Sigmoid colon (tissue), 7 donors: Measurements from ENCODE around the gene IL33. TPM values are rescaled to one million over a fixed set of nuclear protein-coding genes. Genes with fewer than 3 reads are reported as not detected.

ENCODE experiments used
- DNase-seq: peaks from one replicate; pipeline ENCODE4 v3.0.0-alpha.2; 2019
- H3K27ac ChIP-seq, 4 donors: fragments of 200-600 bp; sonication (generic); one replicate each; pipeline ENCODE4 v1.5.1; 2016 to 2019; ENCODE audit warnings: mild to moderate bottlenecking in 1 of 4
- H3K27me3 ChIP-seq, 3 donors: fragments of 200-600 bp; sonication (generic); one replicate each; pipeline ENCODE4 v1.5.1; 2019; ENCODE audit warnings: mild to moderate bottlenecking in 1 of 3
- H3K36me3 ChIP-seq, 4 donors: fragments of 200-600 bp; sonication (generic); one replicate each; pipeline ENCODE4 v1.5.1; 2016 to 2019
- H3K4me1 ChIP-seq, 4 donors: fragments of 200-600 bp; sonication (generic); one replicate each; pipeline ENCODE4 v1.5.1; 2017 to 2019
- H3K4me3 ChIP-seq, 4 donors: fragments of 200-600 bp; sonication (generic); one replicate each; pipeline ENCODE4 v1.5.1; 2017 to 2019; ENCODE audit warnings: mild to moderate bottlenecking in 2 of 4, moderate library complexity in 1 of 4
- H3K9me3 ChIP-seq, 4 donors: fragments of 200-600 bp in 3 of 4; sonication (generic) in 3 of 4; one replicate each; pipeline versions ENCODE4 v1.5.1 to v1.6.1; 2013 to 2019
- EP300 ChIP-seq, 4 donors: sonication (generic); formaldehyde crosslinking; IDR thresholded peaks; one replicate each; pipeline ENCODE4 v1.6.1; 2017; ENCODE audit warnings: antibody characterized with exemption in 4 of 4
- POLR2A ChIP-seq, 2 donors: fragments of 450-650 bp; IDR thresholded peaks; one replicate each; pipeline ENCODE4 v1.6.1; 2016; ENCODE audit warnings: antibody characterized with exemption in 2 of 2, mild to moderate bottlenecking in 2 of 2, moderate library complexity in 2 of 2
- POLR2AphosphoS5 ChIP-seq, 4 donors: sonication (generic); formaldehyde crosslinking; IDR thresholded peaks; one replicate each; pipeline ENCODE4 v1.6.1; 2017; ENCODE audit warnings: antibody characterized with exemption in 4 of 4
- WGBS, 2 donors: extraction: QIAGEN DNeasy Blood & Tissue Kit; methylation state at CpG; one replicate each; pipeline ENCODE4 v1.1.7; 2013; 5-methylcytosine and 5-hydroxymethylcytosine counted together
- intact Hi-C: fragments of 100-400 bp; cut with DNase I; formaldehyde crosslinking; loops from one replicate; pipeline ENCODE4 v1.15.1; 2023
- polyA plus RNA-seq, 3 donors: library from polyadenylated mRNA; stranded (reverse); fragments of 200-250 nt; gene quantifications; one replicate each; pipeline ENCODE4 v1.2.3, GENCODE V29; 2013
- total RNA-seq, 4 donors: library from RNA; depleted of rRNA; stranded (reverse); fragments of >200 nt; gene quantifications; one replicate each; pipeline ENCODE4 v1.1.0, GENCODE V29; 2016
- TF ChIP-seq, protein P1 (sequence below), 4 experiments: fragments of 450-650 bp in 3 of 4; fragments of 200-600 bp in 1 of 4; IDR thresholded peaks; one replicate each; pipeline ENCODE4 v1.5.1; 2016 to 2019; ENCODE audit warnings: antibody characterized with exemption in 4 of 4, mild to moderate bottlenecking in 3 of 4, moderate library complexity in 2 of 4
- donor health status: healthy with polysubstance abuse.
- donor health status: Bipolar disorder and iron deficiency.
- donor health status: healthy.

IL33 gene
- total and polyA plus RNA-seq, 7 donors: 1.6 to 73.2 (median 33.5) TPM

DNA sequence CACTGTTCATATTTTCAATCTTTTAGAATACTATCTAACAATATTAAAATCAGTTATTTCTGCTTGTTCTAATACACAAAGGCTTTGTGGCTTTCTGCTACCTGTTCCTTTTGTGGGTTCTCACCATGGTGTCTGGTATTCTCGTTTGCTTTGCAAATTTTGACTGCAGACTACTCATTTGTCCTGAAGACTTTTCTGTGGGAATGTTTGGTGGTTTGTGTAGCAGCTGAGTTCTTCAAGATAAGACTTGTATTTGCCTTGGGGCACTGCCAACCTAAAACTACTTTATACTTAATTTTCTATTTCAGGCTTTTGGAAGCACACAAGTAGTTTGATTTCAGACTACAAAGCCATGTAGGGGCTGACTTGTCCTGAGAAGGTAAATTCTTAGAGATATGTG is 11.1 kb downstream of the IL33 start:
- H3K4me1 ChIP-seq: peaks cover 0 to 67% (median 52%) of the 10 kb centered on the region in 4 donors
- H3K27me3 ChIP-seq: no peaks in the 10 kb centered on the region
- TF ChIP-seq EP300 (IDR thresholded peaks at IDR 0.05) (no peak), POLR2AphosphoS5 (IDR thresholded peaks at IDR 0.05) (no peak), POLR2A (IDR thresholded peaks at IDR 0.05) (no peak)
- TF ChIP-seq, protein P1, sequence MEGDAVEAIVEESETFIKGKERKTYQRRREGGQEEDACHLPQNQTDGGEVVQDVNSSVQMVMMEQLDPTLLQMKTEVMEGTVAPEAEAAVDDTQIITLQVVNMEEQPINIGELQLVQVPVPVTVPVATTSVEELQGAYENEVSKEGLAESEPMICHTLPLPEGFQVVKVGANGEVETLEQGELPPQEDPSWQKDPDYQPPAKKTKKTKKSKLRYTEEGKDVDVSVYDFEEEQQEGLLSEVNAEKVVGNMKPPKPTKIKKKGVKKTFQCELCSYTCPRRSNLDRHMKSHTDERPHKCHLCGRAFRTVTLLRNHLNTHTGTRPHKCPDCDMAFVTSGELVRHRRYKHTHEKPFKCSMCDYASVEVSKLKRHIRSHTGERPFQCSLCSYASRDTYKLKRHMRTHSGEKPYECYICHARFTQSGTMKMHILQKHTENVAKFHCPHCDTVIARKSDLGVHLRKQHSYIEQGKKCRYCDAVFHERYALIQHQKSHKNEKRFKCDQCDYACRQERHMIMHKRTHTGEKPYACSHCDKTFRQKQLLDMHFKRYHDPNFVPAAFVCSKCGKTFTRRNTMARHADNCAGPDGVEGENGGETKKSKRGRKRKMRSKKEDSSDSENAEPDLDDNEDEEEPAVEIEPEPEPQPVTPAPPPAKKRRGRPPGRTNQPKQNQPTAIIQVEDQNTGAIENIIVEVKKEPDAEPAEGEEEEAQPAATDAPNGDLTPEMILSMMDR (IDR thresholded peaks at IDR 0.05): no peak
- no peaks in the 10 kb centered on the region for H3K36me3 ChIP-seq
- DNase-seq: no peak
- H3K4me3 ChIP-seq: no peak overlapping the region
- H3K9me3 ChIP-seq: no peaks in the 10 kb centered on the region
- intact Hi-C loops: loop anchor here (10.0 kb wide), 1 partner anchor 458 kb away; no protein-coding TSS in a partner anchor
- peak overlapping the region in 2 of 4 donors; percentile 15 to 18 for H3K27ac ChIP-seq
- WGBS, 2 donors: 6 to 7% methylated on average over 1 of the region's 1 CpG

DNA sequence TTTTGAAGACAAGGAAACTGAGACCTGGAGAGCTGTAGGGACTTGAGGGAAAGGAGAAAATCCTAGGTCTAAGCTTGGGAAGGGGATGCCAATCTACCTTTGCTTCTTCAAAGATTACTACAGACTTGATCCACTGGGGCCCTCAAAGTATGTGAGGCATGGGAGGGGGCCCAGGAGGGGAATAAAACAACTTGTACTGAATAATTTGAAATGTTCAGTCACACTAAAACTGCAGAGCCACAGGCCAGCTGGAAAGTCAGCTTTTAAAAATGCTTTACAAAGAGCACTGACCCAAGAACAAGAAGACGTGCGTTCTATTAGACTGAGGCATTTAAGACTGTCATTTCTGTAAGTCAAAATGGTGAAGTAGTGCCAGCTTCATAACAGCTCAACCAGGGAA is 13.6 kb downstream of the IL33 start:
- peaks cover 0 to 61% (median 45%) of the 10 kb centered on the region in 4 donors for H3K4me1 ChIP-seq

DNA sequence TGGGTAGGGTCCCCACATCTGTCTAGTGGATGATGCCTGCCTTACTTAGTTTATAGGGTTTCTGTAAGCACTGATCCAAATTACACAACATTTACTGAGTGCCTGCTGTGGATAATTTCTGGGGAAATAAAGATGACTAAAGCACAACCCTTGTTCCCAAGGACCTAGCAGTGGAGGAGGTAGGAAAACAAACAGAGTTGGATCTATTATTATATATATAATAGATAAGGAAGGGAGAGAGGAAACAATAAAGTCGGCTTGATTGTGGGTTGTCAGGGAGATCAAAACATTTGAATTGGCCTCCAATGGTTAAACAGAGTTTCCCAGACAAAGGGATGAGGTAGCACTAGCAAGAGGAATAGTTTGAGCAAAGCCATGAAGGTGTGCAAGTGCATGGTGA is 14.0 kb downstream of the IL33 start:
- WGBS, 2 donors: 8 to 27% methylated on average over 1 of the region's 1 CpG
- Histone ChIP-seq H3K9me3 (no peaks in the 10 kb centered on the region), H3K4me3 (no peak overlapping the region), H3K27ac (peak overlapping the region in 2 of 4 donors; percentile 15 to 34), H3K27me3 (no peaks in the 10 kb centered on the region), H3K36me3 (no peaks in the 10 kb centered on the region), H3K4me1 (peaks cover 0 to 60% (median 43%) of the 10 kb centered on the region in 4 donors)
- DNase-seq: no peak
- intact Hi-C loops: loop anchor here (10.0 kb wide), 1 partner anchor 455 kb away; no protein-coding TSS in a partner anchor
- TF ChIP-seq POLR2AphosphoS5 (IDR thresholded peaks at IDR 0.05) (no peak), EP300 (IDR thresholded peaks at IDR 0.05) (no peak), POLR2A (IDR thresholded peaks at IDR 0.05) (no peak)
- TF ChIP-seq, protein P1 (IDR thresholded peaks at IDR 0.05): no peak

More for the DNA sequence above, 13.6 kb downstream of the IL33 start:
- intact Hi-C loops: loop anchor here (10.0 kb wide), 1 partner anchor 456 kb away; no protein-coding TSS in a partner anchor
- no peaks in the 10 kb centered on the region for H3K9me3 ChIP-seq
- TF ChIP-seq, protein P1 (IDR thresholded peaks at IDR 0.05): no peak
- TF ChIP-seq EP300 (IDR thresholded peaks at IDR 0.05) (no peak), POLR2A (IDR thresholded peaks at IDR 0.05) (no peak), POLR2AphosphoS5 (IDR thresholded peaks at IDR 0.05) (no peak)
- H3K27me3 ChIP-seq: no peaks in the 10 kb centered on the region
- DNase-seq: no peak
- WGBS, 2 donors: 25 to 71% methylated on average over 2 of the region's 2 CpGs
- H3K4me3 ChIP-seq: no peak overlapping the region
- no peaks in the 10 kb centered on the region for H3K36me3 ChIP-seq
- H3K27ac ChIP-seq: peak overlapping the region in 2 of 4 donors; percentile 15 to 34

DNA sequence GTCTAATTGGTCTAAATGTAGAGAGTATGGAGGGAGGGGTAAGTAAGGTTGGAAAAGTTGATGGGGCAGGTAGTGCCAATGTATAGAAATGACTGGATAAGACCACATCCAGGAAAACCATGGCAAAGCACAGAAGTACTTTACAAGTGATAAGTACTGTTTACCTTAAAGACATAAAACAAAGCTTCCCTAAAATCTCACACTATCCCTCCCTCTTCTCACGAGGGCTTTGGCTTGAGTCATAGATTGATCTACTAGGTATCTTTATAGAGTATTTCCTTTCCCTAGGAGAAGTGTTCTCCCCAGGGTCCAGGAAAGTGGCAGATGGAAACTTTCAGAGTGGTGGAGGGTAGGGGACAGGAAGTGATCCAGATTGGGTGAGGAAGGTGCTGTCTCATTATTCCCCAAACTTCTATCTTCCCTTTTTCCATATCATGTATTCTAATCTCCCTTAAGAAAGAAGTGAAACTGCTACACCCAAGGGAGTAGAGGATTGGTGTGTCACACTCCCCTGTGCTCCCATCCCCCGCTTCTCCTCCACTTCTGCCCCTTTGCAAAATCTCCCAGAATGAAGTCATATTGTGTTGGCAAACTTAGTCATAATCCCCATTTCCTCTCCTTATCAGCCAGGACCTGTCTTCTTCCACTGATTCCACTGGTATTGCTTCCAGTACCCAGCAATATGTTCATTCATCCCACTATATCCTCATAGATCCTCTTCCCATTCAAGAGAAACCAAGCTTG is 14.6 kb downstream of the IL33 start:
- Histone ChIP-seq H3K27me3 (no peaks in the 10 kb centered on the region), H3K4me1 (peaks cover 0 to 56% (median 42%) of the 10 kb centered on the region in 4 donors), H3K9me3 (no peaks in the 10 kb centered on the region), H3K4me3 (no peak overlapping the region), H3K36me3 (no peaks in the 10 kb centered on the region), H3K27ac (peak overlapping the region in 1 of 4 donors; percentile 15)
- intact Hi-C loops: no loop called here
- no peak for DNase-seq
- TF ChIP-seq POLR2AphosphoS5 (IDR thresholded peaks at IDR 0.05): no peak
- TF ChIP-seq EP300 (IDR thresholded peaks at IDR 0.05): no peak
- no peak for TF ChIP-seq POLR2A (IDR thresholded peaks at IDR 0.05)
- TF ChIP-seq, protein P1 (IDR thresholded peaks at IDR 0.05): no peak
- 47 to 62% methylated on average over 2 of the region's 2 CpGs for WGBS, 2 donors
